GM12878 (cell line): ENCODE results near the gene CBX2. TPM values are rescaled to one million over a fixed set of nuclear protein-coding genes. Genes with fewer than 3 reads are reported as not detected.

Experiments
- ATAC-seq: fragments of 200-7000 bp; cut with Tn5 transposase; 3 replicates; pipeline ENCODE4 v1.9.1; 2020; ENCODE audit warnings: mild to moderate bottlenecking, moderate library complexity
- BruUV-seq: library from RNA; stranded (reverse); fragments of 400-500 nt; replicated peaks from 2 replicates; lab custom pipeline; 2021; lab: Mats Ljungman, UMichigan
- CTCF ChIA-PET: fragments of 300-600 bp; sonication (Branson Sonifier 250); formaldehyde crosslinking; extraction: SDS; loops from one replicate; lab custom pipeline; 2021; ENCODE audit warnings: inconsistent platforms; lab: Yijun Ruan, JAX
- POLR2A ChIA-PET: fragments of 350-600 bp; formaldehyde crosslinking; extraction: SDS; loops from one replicate; lab custom pipeline; 2021; ENCODE audit warnings: inconsistent platforms; lab: Charles Lee
- RAD21 ChIA-PET: fragments of 300-600 bp; sonication (Branson Sonifier 250); formaldehyde crosslinking; loops from one replicate; lab custom pipeline; 2023; ENCODE audit warnings: antibody characterized with exemption; ENCODE audit not compliant: unreplicated experiment; lab: Charles Lee
- SMC1A ChIA-PET: fragments of 300-600 bp; sonication (Branson Sonifier 250); formaldehyde crosslinking; loops from one replicate; lab custom pipeline; 2023; ENCODE audit not compliant: unreplicated experiment, uncharacterized antibody; lab: Charles Lee
- DNase-seq: peaks from one replicate; pipeline ENCODE4 v3.0.0-alpha.2; 2011; ENCODE audit warnings: low read depth, low spot score
- FAIRE-seq: peaks from 3 replicates; lab custom pipeline; 2011; peaks lifted over from hg19 to GRCh38; lab: Jason Lieb, UNC
- H2AFZ ChIP-seq: 2 replicates; pipeline ENCODE4 v1.6.0; 2011; ENCODE audit warnings: low read depth, low read length, control low read depth; ENCODE audit not compliant: control insufficient read depth
- H3K27ac ChIP-seq: 2 replicates; pipeline ENCODE4 v1.5.1; 2011; ENCODE audit warnings: control low read depth; ENCODE audit not compliant: control insufficient read depth, insufficient read depth
- H3K27me3 ChIP-seq, 2 experiments: replicated peaks in 1 of 2; 2 replicates each; pipeline versions ENCODE4 v1.6.0 to v1.6.1; 2011; ENCODE audit warnings: low read length in 1 of 2; ENCODE audit not compliant: control insufficient read depth in 2 of 2, insufficient read depth in 2 of 2
- H3K36me3 ChIP-seq, 2 experiments: 2 replicates each; pipeline ENCODE4 v1.5.1; 2011; ENCODE audit warnings: low read length in 1 of 2; ENCODE audit not compliant: control insufficient read depth in 2 of 2, insufficient read depth in 2 of 2
- H3K4me1 ChIP-seq: 2 replicates; pipeline ENCODE4 v1.6.1; 2011; ENCODE audit warnings: mild to moderate bottlenecking, low read length, moderate library complexity, mixed read lengths; ENCODE audit not compliant: control insufficient read depth, insufficient read depth
- H3K4me2 ChIP-seq: 2 replicates; pipeline ENCODE4 v1.6.0; 2011; ENCODE audit warnings: control low read depth; ENCODE audit not compliant: control insufficient read depth, insufficient read depth
- H3K4me3 ChIP-seq: fragments of 200-600 bp; sonication (generic); 2 replicates; pipeline ENCODE4 v1.5.1; 2016
- H3K79me2 ChIP-seq: 2 replicates; pipeline ENCODE4 v1.6.0; 2011; ENCODE audit warnings: low read length; ENCODE audit not compliant: control insufficient read depth, insufficient read depth
- H3K9ac ChIP-seq: 2 replicates; pipeline ENCODE4 v1.8.0; 2011; ENCODE audit warnings: low read length, control low read depth, mixed read lengths; ENCODE audit not compliant: control insufficient read depth, insufficient read depth
- H3K9me3 ChIP-seq: replicated peaks from 3 replicates; pipeline ENCODE4 v1.5.1; 2011; ENCODE audit warnings: mild to moderate bottlenecking, low read length; ENCODE audit not compliant: control insufficient read depth, insufficient read depth
- H4K20me1 ChIP-seq: 2 replicates; pipeline ENCODE4 v1.6.0; 2011; ENCODE audit not compliant: control insufficient read depth, insufficient read depth
- BCL3 ChIP-seq: IDR thresholded peaks from 2 replicates; pipeline ENCODE4 v1.6.1; 2011; ENCODE audit warnings: borderline replicate concordance, low read depth, mild to moderate bottlenecking, moderate library complexity, low read length; ENCODE audit not compliant: insufficient read depth, poor library complexity, severe bottlenecking
- CBFB ChIP-seq: IDR thresholded peaks from 2 replicates; pipeline ENCODE4 v1.6.1; 2016; ENCODE audit warnings: antibody characterized with exemption, low read depth
- CBX3 ChIP-seq: fragments of 200-600 bp; sonication (generic); IDR thresholded peaks from 2 replicates; pipeline ENCODE4 v1.6.1; 2016; ENCODE audit warnings: low read depth, borderline replicate concordance
- DPF2 ChIP-seq: fragments of 450-650 bp; IDR thresholded peaks from 2 replicates; pipeline ENCODE4 v1.6.1; 2017; ENCODE audit warnings: mild to moderate bottlenecking
- EGR1 ChIP-seq, 2 experiments: IDR thresholded peaks; 1 replicate in 1 of 2; 2 replicates in 1 of 2; pipeline ENCODE4 v1.6.1; 2011 to 2012; ENCODE audit warnings: low read depth in 2 of 2, low read length in 2 of 2, borderline replicate concordance in 1 of 2, mild to moderate bottlenecking in 1 of 2, moderate library complexity in 1 of 2
- GATAD2B ChIP-seq: fragments of 450-650 bp; conservative IDR thresholded peaks from 2 replicates; pipeline ENCODE4 v1.6.1; 2017; ENCODE audit warnings: low read depth, mild to moderate bottlenecking, moderate library complexity
- JUND ChIP-seq: IDR thresholded peaks from 2 replicates; pipeline ENCODE4 v1.6.1; 2012; ENCODE audit warnings: low read depth, mild to moderate bottlenecking, low read length, improper control_type of control experiment, moderate library complexity
- NFIC ChIP-seq: IDR thresholded peaks from 2 replicates; pipeline ENCODE4 v1.6.1; 2012; ENCODE audit warnings: low read depth, mild to moderate bottlenecking, inconsistent platforms, low read length, moderate library complexity
- NFYB ChIP-seq: IDR thresholded peaks from 2 replicates; pipeline ENCODE4 v1.6.1; 2011; ENCODE audit warnings: low read depth, mild to moderate bottlenecking, low read length, improper control_type of control experiment, moderate library complexity; ENCODE audit not compliant: insufficient read depth
- PAX8 ChIP-seq: fragments of 450-650 bp; IDR thresholded peaks from 2 replicates; pipeline ENCODE4 v1.6.1; 2017; ENCODE audit warnings: mild to moderate bottlenecking, moderate library complexity
- POLR2A ChIP-seq: IDR thresholded peaks from 2 replicates; pipeline ENCODE4 v1.6.1; 2011; ENCODE audit warnings: low read depth, mild to moderate bottlenecking, low read length
- SMAD1 ChIP-seq: fragments of 450-650 bp; IDR thresholded peaks from 2 replicates; pipeline ENCODE4 v1.6.1; 2018; ENCODE audit warnings: mild to moderate bottlenecking, low read depth; ENCODE audit not compliant: partially characterized antibody
- SP1 ChIP-seq: IDR thresholded peaks from one replicate; pipeline ENCODE4 v1.6.1; 2011; ENCODE audit warnings: low read depth, low read length
- STAT3 ChIP-seq: IDR thresholded peaks from 2 replicates; pipeline ENCODE4 v1.6.1; 2011; ENCODE audit warnings: low read depth, low read length, improper control_type of control experiment
- TCF7 ChIP-seq: IDR thresholded peaks from 2 replicates; pipeline ENCODE4 v1.6.1; 2014; ENCODE audit warnings: antibody characterized with exemption, borderline replicate concordance
- ZBTB40 ChIP-seq: fragments of 450-650 bp; IDR thresholded peaks from 2 replicates; pipeline ENCODE4 v1.6.1; 2016; ENCODE audit warnings: mild to moderate bottlenecking, moderate library complexity, borderline replicate concordance
- WGBS: methylation state at CpG from one replicate; pipeline ENCODE4 v1.1.6; 2016; ENCODE audit warnings: low lambda C conversion rate; ENCODE audit not compliant: insufficient replicate concordance, insufficient coverage; ENCODE audit errors: missing lambda C conversion rate; 5-methylcytosine and 5-hydroxymethylcytosine counted together
- in situ Hi-C: fragments of 300-500 bp; cut with MboI; formaldehyde crosslinking; loops from 9 replicates; pipeline ENCODE4 v1.14.3; 2018; ENCODE audit warnings: mixed read lengths
- intact Hi-C: fragments of 100-400 bp; cut with micrococcal nuclease; formaldehyde crosslinking; loops from one replicate; pipeline ENCODE4 v1.14.2; 2022; ENCODE audit not compliant: unreplicated experiment
- polyA plus RNA-seq, 11 experiments: library from polyadenylated mRNA; depleted of rRNA in 4 of 11; unstranded in 6 of 11; stranded (reverse) in 5 of 11; fragments of >200 nt; fragmentation: Nextera tagmentation in 4 of 11; fragmentation: Illumina TruSeq in 1 of 11; extraction: Ambion mirVana in 4 of 11; extraction: Trizol in 1 of 11; gene quantifications; 1 replicate in 1 of 11; 2 replicates in 10 of 11; pipeline versions ENCODE4 v1.2.1 to v1.2.3, GENCODE V29; 2011 to 2016; ENCODE audit warnings: inconsistent platforms in 2 of 11, missing spikeins in 2 of 11, low read depth in 1 of 11
- total RNA-seq, 4 experiments: library from RNA; depleted of rRNA in 3 of 4; stranded (reverse); fragments of >200 nt in 3 of 4; fragmentation: Illumina TruSeq in 1 of 4; extraction: Trizol in 1 of 4; gene quantifications; 2 replicates each; pipeline versions ENCODE4 v1.2.1 to v1.2.3, GENCODE V29; 2013 to 2021

CBX2 gene
- total and polyA plus RNA-seq, 10 of the 15 experiments (the other 5 are each of a cell fraction or from before 2014, with no cell fraction given) = 0.35 to 7.5 (median 4.2) TPM

GRCh38 chr17:79778504-79779083 is 646 bp downstream of the CBX2 start:
- ATAC-seq = peak; percentile 55
- H3K27ac ChIP-seq = no peak overlapping the region
- peaks cover 11% of the 10 kb centered on the region for H3K4me1 ChIP-seq
- no peak overlapping the region; the same call in 1 of the 2 replicates for H3K9ac ChIP-seq
- ChIA-PET POLR2A (no interaction called here), CTCF (interaction anchor here (0.8 to 1.2 kb wide), 3 partner anchors 32 to 323 kb away, joined by 3 to 4 read pairs (median 3); partner anchors contain the start of gene GAA), SMC1A (interaction anchor here (1.4 kb wide), 1 partner anchor 9 kb away, joined by 3 read pairs; no protein-coding TSS in a partner anchor), RAD21 (interaction anchor here (1.1 kb wide), 1 partner anchor 33 kb away, joined by 3 read pairs; no protein-coding TSS in a partner anchor)
- peak overlapping the region; percentile 75 for H3K4me3 ChIP-seq
- no peaks in the 10 kb centered on the region for H3K79me2 ChIP-seq
- BruUV-seq = no TSS peak
- peak overlapping the region; percentile 74 for H2AFZ ChIP-seq
- H3K27me3 ChIP-seq = peaks cover 7 to 11% of the 10 kb centered on the region in 2 experiments
- no peaks in the 10 kb centered on the region for H4K20me1 ChIP-seq
- H3K36me3 ChIP-seq = no peaks in the 10 kb centered on the region
- WGBS = 15% methylated on average over 25 of the region's 49 CpGs
- no peak for FAIRE-seq
- H3K9me3 ChIP-seq = no peaks in the 10 kb centered on the region
- peak overlapping the region; percentile 89 for H3K4me2 ChIP-seq
- DNase-seq = no peak
- intact Hi-C loops = no loop called here
- in situ Hi-C loops = no loop called here
- peak; percentile 32 for TF ChIP-seq SP1
- TF ChIP-seq TCF7 = no peak
- no peak for TF ChIP-seq POLR2A
- no peak for TF ChIP-seq NFYB
- 0 out of 2 replicates have a peak, but pooled peaks have one; percentile 5 for TF ChIP-seq GATAD2B
- no peak for TF ChIP-seq ZBTB40
- no peak for TF ChIP-seq NFIC
- no peak for TF ChIP-seq BCL3
- peak; percentile 80 for TF ChIP-seq SMAD1
- TF ChIP-seq DPF2 = no peak
- no peak for TF ChIP-seq STAT3
- TF ChIP-seq JUND = no peak
- TF ChIP-seq EGR1 (IDR thresholded peaks at IDR 0.05; ENCODE audit: borderline replicate concordance in 1 of 2, low read depth in 2 of 2, low read length in 2 of 2) = 0 out of 3 replicates have a peak, but pooled peaks of 1 of the 2 experiments have one; percentile 5
- TF ChIP-seq CBFB = no peak
- no peak for TF ChIP-seq CBX3
- no peak for TF ChIP-seq PAX8
